Activated CD8-positive, alpha-beta memory T cell treated with anti-CD3 and anti-CD28 coated beads, Interleukin-2, amount 50 U/mL, for 4 hours (primary cell): ENCODE results near the gene GPBAR1.

Experiments
- DNase-seq: peaks from one replicate; pipeline ENCODE4 v3.0.0-alpha.2; 2020

Gene GPBAR1

GRCh38 chr2:218286570-218287459, 26.0 kb downstream of the GPBAR1 start:
- peak; percentile 76 for DNase-seq

- DNase-seq, result no peak
These were observed 29.0 kb downstream of the GPBAR1 start for GRCh38 chr2:218289639-218290315.

- peak; percentile 47 for DNase-seq
These were observed 29.8 kb downstream of the GPBAR1 start for GRCh38 chr2:218290316-218291261.

- no peak for DNase-seq
These were observed 30.7 kb downstream of the GPBAR1 start for GRCh38 chr2:218291318-218292047.

- peak; percentile 80 for DNase-seq
These were observed 31.5 kb downstream of the GPBAR1 start, which contains the start of gene TMBIM1 for GRCh38 chr2:218292048-218293014. Gene TMBIM1, minus strand, starts transcription at chr2:218292503. Its CDS starts 10,362 bp downstream, at chr2:218282141.

- no peak for DNase-seq
These were observed 33.1 kb downstream of the GPBAR1 start for GRCh38 chr2:218293715-218294429.

- DNase-seq, result no peak
These were observed 33.7 kb downstream of the GPBAR1 start for GRCh38 chr2:218294430-218295022.

- DNase-seq, result no peak
These were observed 34.2 kb downstream of the GPBAR1 start for GRCh38 chr2:218295029-218295428.

- no peak for DNase-seq
These were observed 35.4 kb downstream of the GPBAR1 start for GRCh38 chr2:218296200-218296599.

GRCh38 chr2:218296847-218297246, 36.0 kb downstream of the GPBAR1 start:
- no peak for DNase-seq

GRCh38 chr2:218298314-218298875, 37.6 kb downstream of the GPBAR1 start:
- DNase-seq, result no peak

- DNase-seq, result no peak
These were observed 39.3 kb downstream of the GPBAR1 start for GRCh38 chr2:218300141-218300540.

GRCh38 chr2:218301176-218301819, 40.5 kb downstream of the GPBAR1 start:
- peak; percentile 88 for DNase-seq

GRCh38 chr2:218305383-218305782, 44.6 kb downstream of the GPBAR1 start:
- no peak for DNase-seq

- no peak for DNase-seq
These were observed 45.5 kb downstream of the GPBAR1 start for GRCh38 chr2:218306184-218306920.

- no peak for DNase-seq
These were observed 46.7 kb downstream of the GPBAR1 start for GRCh38 chr2:218307415-218308090.

- no peak for DNase-seq
These were observed 50.2 kb downstream of the GPBAR1 start for GRCh38 chr2:218310853-218311540.
